Anterior cingulate cortex (tissue), 58 donors: Measurements from ENCODE around the gene FNDC3B.

ENCODE experiments used
- DNase-seq, 58 donors: peaks; one replicate each; lab custom pipeline; 2025; lab: John Stamatoyannopoulos, UW

The FNDC3B gene

DNA sequence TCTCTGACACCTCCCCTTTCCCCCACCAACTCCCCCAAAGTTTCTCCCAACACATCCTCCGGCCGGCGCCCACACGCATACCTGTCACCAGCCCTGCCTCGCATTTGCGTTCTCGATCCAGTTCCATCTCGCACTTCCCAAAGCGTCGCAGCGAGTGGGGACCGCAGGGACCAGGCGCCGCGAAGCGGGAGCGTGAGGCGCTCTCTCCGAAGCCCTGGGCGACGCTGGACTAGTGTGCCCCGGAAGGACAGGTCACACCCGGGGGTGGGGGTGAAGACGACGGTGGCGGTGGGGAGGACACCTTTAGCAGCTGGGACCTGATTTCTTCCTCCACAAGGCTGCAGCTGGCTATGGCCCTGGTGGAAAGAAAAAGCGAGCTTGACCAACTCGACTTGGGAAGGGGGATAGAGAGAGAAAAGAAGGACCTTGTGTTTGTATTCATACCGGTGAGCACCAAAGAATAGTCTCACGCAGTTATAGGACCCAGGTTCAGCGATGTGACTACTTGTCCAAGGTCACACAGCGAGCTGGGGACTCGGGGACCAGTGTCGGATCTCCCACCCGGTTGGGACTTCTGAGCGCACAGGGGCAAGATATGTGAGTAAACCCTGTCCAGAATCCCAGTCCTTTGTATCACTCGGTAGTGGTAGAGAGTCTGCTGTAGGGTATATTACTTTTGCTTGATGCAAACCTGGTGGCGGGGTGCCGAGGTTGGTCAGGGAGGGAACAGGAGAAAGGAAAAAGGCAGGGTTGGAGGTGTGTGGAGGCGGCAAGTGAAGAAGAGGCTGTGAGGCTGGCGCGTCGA is 409.5 kb downstream of the FNDC3B start:
- DNase-seq: no peak

DNA sequence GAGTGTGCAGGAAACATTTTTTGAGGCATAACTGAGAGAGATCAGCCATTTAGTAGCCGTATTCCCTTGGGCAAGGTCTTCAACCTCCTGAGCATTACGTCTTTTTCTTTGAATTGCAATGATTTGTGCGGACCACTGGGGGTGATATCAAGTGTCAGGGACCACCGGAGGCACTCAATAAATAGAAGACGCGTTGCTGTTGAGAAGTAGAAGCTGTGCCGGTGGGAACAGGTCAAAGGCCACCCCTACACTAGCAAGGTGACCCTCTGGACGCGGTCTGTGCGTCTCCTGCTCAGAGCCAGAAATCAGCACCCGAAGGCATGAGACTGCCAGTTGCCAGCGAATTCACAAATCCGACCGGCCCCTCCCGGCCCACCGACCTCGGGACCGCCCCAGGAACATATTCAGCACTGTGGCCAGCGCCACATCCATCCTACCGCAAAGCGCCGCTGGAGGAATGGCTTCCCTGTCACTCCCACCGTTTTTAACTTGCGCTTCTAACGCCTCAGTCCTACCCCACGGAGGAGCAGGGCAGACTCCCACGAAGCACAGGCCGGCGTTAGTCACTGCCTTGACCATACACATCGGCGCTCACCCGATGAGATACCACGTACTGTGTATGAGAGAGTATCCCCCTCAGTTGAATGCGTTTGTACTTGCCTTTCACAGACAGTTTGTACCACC is 410.2 kb downstream of the FNDC3B start:
- no peak for DNase-seq
